HS-5 (cell line): ENCODE results near the gene TRAF3IP1.
A peak's percentile ranks its signal among the peaks of the same experiment; 100 is the strongest.
"Not testable (repeated sequence)": the region's sequence is repeated elsewhere in the genome, so short reads cannot be mapped to it uniquely, and the experiment has no call there.

Experiments used
- DNase-seq: peaks from one replicate; pipeline ENCODE4 v3.0.0-alpha.2; 2012; ENCODE audit warnings: low read depth

TRAF3IP1 gene

DNA sequence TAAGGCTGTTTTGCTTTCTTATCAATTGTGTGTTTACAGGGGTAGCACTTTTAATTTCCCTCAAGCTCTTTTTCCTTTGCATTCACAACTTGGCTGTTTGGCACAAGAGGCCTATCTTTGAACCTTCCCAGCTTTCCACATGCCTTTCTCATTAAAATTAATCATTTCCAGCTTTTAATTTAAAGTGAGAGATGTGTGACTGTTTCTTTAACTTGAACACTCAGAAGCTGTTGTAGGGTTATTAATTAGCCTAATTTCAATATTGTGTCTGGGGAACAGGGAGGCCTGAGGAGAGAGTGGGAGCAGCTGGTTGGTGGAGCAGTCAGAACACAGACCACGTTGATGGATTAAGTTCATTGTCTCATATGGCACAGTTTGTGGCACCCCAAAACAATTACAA is 111.1 kb downstream of the TRAF3IP1 start:
- no peak for DNase-seq

DNA sequence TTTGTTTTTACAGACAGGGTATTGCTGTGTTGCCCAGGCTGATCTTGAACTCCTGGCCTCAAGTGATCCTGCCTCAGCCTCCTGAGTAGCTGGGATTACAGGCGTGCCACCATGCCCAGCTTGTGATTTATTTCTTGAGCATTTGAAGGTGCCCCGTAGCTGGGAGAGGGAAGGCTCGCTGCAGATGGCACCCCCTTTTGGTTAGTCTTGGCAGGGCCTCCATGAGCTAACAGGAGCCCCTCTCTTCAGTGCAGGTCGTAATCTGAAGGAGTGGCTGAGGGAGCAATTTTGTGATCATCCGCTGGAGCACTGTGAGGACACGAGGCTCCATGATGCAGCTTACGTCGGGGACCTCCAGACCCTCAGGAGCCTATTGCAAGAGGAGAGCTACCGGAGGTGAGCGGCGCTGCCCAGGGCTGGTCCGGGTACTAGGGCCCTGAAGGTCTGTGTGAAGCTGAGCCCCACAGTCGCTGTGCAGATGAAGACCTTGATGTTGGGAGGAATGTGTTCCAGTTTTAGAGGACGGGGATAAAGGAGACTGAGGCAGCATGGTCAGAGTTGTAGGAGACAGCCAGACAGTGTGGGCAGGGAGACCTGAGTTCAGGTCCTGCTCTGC is 113.1 kb downstream of the TRAF3IP1 start:
- no peak for DNase-seq

DNA sequence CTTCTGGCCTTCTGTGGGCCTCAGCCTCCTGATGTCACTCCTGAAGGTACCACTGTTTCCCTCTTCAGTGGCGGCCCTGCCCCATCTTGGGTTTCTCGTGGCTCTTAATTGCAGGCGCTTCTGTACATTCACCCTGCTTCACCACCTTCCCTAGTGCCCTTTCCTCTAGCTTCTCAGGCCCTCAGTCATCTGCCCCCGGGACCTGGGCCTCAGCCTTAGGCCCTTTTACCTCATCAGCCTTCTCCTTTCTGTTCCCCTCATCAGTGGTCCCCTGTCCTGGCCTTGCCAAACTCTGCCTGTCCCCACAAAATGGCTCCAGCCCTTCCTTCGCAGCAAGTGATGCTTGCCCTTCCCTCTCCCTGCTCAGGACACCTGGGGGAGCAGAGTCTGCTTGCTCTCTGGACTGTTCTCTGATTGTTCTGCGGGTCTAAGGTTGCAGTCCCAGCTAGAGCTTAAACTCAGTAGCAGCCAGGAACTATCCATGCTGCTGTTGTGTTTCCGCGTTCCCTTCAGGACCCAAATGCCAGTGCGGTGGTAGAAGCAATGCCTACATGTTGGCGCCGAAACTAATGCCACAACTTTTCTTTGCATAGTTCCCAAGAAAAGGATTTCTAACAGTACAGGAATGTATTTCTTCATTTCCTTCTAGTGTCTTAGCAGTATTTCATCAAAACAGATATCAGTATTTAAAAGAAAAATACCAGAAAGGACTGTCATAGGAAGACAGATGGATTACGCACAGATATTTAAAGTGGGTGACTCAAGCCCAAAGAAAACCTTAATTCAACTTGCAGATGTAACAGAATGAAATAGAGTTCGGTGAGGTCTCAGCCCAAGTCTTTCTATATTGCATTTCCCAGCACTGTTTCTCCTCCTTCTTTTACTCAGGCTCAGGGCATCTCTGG is 113.9 kb downstream of the TRAF3IP1 start:
- DNase-seq = peak; percentile 98

DNA sequence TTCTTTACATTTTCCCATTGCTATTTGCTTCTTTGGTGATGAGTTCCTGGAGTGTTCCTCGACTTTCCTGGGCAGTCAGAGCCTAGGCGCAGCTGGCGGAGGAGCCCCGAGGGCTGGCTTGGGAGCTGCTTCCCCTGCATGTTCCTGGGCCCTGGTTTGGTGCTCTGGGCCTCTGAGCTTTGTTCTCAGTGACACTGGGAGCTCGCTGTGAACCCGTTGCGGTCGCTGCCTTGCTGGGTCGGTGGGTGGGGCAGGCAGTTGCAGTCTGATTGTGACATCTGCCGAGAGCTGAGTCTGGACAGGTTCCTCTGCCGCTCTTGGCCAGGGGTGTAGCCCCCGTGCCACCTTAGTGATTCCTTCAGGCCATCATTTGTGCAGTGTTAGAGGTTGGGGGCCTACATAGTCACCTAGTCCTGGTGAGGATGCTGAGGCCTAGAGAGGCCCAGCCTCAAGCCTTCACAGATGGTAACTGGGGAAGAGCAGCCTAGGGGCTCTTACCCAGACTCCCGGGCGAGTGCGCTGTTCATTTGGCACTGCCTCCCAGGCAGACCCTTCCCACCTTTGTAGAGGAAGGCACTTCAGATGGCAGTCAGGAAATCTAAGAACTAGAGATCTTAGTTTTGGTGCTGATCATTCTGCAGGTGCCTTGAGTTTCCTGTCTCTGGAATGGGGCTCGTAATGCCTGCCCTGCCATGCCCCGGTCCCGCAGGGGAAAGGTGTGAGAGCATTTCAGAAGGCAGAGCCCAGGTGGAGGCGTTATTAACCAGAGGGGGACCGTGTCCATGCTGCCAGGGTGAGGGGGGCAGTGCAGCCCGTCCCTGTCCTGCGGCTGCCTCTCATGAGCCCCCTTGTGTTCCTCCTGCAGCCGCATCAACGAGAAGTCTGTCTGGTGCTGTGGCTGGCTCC is 114.8 kb downstream of the TRAF3IP1 start:
- DNase-seq = no peak

DNA sequence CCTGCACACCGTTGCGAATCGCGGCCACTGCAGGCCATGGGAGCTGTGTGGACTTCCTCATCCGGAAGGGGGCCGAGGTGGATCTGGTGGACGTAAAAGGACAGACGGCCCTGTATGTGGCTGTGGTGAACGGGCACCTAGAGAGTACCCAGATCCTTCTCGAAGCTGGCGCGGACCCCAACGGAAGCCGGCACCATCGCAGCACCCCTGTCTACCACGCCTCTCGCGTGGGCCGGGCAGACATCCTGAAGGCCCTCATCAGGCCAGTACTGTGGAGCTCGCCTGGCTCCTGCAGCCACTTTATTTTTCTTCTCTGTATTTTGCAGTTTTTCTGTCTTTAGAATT is 115.4 kb downstream of the TRAF3IP1 start:
- DNase-seq = no peak

DNA sequence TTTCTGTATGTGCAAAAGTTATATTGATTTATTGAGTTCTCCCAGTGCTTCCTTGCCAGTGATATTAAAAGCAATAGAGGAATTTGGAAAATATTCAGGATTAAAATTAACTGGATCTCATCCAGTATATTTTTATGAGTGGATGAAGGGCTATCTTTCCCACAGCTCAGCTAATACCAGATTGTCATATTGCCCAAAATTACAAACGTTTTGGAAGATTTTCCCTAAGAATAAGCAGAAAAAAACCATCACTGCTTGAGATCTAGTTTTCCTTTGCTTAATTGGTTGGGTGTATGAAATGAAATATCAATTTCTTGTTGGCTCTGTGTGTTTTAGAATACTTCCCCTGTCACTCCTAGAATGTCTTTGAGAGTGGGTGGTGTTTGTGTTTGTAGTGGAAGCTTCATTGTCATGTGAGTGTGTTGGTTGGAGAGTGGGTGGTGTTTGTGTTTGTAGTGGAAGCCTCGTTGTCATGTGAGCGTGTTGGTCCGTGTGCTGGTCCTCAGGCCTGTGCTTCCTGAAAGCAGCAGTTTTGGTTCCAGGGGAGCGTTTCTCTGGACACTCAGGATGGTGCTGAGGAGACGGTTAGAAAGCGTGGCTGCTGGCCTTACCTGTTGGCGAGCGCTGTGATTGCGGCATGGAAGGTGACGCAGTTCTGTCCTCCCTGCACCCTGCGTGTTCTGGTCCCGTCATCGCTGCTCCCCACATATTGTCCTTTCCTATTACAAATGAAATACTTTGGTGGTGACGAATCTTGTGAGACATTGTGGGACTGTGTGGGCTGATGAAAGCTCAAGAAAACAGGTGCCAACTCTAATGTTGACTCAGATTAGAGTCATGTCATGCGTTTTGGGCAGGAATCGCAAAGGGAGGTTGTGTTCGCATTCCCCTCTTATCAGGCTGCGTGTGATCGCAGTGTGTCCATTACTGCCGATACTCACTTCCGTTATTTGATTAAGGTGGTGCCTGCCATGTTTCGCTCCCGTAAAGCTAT is 118.8 kb downstream of the TRAF3IP1 start:
- DNase-seq = peak; percentile 100

DNA sequence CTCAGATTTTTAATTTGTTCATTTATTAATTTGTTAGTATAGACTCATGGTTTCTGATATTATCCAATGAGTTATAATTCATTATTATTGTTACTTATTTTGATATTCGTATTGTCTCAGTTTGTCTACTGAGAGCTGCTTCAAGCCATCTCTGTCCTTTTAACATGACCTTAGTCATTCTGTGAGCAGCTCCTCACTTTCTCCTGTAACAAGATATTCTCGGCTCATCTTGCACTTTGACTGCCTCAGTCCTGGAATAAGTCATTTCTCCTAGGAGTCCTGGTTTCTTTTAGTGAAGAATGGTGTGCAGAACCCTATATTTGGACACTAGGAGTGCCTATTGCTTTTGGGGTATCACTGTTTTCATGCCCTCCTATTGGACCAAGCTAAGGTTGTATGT is 119.6 kb downstream of the TRAF3IP1 start:
- no peak for DNase-seq

DNA sequence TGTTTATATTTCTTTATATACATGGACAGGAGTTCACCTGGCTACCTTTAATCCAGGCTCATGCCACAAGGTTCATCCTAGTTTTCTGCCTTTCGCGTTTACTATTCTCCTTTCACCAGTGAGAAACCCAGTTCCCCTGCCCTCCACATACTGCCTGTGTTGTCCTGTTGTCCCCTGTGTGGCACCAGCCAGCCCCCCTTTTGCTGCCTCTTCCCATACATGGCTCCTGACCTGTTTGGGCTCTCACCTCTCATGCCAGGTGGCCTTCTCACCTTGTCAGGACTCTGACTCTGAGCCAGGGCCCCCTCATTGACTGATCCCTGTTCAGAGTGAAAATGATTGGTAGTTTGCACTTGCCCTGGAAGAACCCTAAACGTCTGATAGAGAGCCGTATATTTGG is 120.0 kb downstream of the TRAF3IP1 start:
- no peak for DNase-seq

DNA sequence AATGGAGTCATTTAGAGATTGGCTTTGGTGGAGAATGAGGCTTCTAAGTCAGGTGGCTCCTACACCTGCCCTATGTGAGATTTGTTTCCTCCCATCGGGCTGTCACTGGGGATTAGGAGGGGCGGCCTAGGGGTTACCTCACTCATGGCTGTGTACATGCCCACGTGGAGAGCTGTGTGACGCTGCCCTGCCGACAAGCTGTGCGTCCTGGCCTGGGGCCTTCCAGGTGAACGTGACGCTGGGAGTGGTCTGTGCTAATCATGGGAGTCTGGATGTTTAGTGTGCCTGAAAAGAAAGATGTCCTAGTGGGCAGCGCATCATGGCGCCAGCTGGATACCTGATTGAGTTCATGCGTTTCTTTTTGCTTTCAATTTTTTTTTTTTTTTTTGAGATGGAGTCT is 120.4 kb downstream of the TRAF3IP1 start:
- DNase-seq = no peak

DNA sequence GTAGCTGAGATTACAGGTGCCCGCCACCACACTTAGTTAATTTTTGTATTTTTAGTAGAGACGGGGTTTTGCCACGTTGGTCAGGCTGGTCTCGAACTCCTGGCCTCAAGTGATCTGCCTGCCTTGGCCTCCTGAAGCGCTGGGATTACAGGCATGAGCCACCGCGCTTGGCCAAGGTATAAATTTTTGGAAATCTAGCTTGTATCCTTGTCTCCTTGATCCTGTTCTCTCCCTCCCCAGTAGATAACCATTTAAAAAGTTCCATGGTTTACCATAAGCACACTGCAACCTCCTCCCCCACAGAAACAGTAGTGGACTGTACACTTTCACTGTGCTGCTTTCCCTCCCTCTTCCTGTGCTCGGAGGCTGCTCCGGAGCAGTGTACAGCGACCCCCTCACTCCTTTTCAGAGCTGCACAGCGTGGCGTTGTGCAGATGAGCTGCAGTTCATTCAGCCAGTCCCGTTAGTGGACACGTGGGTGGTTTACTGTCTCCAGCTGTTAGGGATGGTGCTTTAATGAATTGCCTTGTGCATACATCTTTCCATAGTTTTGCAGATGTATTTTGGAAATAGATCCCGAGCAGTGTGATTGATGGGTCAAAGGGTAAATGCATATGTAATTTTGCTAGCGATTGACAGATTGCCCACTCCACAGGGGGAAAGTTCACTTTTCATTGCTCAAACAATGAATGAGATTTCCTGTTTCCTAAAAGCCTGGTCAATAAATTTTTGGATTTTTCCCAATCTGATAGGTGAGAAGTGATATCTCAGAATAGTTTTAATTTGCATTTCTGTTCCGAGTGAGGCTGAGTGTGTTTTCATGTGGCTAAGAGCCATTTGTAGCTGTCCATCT is 121.2 kb downstream of the TRAF3IP1 start:
- DNase-seq = no peak

DNA sequence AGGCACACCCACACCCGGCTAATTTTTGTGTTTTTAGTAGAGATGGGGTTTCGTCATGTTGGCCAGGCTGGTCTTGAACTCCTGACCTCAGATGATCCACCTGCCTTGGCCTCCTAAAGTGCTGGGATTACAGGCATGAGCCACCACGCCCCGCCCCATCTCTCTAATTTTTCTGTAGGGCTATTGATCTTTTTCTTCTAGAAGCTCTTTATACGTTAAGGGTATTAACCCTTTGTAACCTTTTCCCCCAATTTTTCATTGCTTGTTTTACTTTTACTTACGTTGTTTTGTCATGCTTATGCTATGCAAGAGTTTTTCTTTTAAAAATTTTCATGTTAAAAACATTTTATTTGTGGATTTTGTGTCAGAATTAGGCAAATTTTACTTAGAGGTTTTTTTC is 121.9 kb downstream of the TRAF3IP1 start:
- DNase-seq = not testable (repeated sequence)

DNA sequence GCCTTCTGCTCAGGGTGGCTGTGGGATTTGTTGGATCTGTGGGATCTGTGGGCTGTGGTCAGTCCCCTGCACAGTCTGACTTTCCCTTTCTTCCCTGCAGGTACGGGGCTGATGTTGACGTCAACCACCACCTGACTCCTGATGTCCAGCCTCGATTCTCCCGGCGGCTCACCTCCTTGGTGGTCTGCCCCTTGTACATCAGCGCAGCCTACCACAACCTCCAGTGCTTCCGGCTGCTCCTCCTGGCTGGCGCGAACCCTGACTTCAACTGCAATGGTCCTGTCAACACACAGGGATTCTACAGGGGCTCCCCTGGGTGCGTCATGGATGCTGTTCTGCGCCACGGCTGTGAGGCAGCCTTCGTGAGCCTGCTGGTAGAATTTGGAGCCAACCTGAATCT is 123.9 kb downstream of the TRAF3IP1 start:
- no peak for DNase-seq

DNA sequence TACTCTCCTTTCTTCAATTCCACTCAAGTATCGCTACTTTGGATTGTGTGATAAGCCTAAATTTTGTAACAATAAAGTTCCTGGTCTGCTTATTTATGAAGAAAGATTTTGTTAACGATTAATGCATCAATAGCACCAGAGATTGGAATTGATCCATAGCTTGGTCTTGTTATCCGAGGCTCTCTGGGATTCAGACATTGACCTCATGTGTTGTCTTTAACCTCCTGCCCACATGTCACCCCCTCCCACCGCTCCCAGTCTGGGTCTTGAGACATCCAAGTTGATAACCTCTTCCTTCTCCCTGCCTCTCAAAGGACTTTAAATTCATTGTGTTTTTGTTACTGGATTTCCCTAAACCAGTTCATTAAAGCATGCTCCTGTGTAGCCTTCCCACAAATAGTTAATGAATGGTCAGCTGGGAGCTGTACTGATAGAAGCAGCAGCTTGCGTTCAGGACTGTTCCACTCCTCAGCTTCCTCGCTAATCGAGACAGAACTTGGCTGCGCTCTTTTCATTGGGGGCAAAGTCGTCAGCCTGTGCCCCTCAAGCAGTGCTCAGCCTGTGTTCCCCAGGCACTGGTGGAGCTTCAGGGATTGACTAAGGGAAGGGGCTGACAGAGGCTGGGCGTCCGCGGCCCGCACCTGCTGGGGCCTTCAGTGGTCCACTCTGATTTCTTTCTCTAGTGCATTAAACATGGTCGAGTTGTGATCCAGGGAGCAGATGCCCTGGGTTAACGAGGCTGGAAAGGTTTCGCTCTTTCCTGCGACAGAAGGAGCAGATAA is 125.3 kb downstream of the TRAF3IP1 start:
- DNase-seq = no peak

DNA sequence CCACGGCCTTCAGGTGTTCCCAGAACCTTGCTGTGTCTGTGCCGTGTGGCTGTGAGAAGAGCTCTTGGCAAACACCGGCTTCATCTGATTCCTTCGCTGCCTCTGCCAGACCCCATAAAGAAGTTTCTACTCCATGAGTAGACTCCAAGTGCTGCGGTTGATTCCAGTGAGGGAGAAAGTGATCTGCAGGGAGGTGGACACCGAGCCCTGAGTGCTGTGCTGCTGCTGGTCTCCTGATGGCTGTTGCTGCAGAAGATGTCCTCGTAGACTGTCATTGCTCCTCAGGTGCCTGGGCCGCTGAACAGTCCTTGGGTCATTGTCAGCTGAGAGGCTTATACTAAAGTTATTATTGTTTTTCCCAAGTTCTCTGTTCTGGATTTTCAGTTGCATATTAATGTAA is 126.1 kb downstream of the TRAF3IP1 start:
- no peak for DNase-seq

DNA sequence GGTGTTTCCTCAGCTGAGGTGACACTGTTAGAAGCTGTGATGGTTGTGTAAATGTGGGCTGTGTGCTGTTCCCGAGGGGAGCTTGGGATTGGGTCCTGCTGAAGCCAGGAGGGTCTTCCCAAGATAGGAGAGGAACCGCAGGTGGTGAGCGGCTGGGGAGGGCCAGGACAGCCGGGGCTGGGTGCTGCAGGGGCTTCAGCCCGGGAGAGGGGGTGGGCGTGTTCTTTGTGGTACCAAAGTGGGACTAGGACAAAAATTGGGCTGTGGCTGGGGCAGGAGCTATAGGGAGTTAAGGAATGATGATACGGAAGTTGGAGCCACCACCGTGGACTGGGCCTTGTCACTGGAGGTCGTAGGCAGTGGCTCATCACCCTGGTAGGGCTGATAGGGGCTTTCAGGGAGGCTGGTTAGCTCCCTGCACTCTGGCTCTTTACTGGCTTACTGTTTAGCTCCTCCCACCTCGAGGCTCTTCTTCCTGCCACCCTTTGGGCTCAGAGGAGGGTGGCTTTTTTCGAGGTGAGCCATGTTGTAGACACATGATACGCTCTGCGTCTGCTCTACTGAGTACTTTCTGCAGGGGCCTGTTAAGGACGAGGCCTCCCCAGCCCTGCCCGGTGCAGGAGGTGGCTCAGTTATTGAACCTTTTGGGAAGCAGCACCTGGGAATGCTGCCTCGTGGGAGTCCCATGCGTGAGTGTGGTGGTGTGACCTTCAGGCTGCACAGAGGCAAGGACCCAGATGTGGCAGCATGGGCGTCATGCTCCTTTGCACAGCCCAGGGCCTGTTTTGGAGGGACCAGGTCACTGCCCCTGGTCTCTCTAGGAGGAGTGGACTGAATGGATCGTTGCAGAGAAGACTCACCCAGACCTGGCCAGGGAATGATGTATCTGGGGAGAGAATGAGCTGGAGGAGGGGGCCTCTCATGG is 128.0 kb downstream of the TRAF3IP1 start:
- DNase-seq = no peak

DNA sequence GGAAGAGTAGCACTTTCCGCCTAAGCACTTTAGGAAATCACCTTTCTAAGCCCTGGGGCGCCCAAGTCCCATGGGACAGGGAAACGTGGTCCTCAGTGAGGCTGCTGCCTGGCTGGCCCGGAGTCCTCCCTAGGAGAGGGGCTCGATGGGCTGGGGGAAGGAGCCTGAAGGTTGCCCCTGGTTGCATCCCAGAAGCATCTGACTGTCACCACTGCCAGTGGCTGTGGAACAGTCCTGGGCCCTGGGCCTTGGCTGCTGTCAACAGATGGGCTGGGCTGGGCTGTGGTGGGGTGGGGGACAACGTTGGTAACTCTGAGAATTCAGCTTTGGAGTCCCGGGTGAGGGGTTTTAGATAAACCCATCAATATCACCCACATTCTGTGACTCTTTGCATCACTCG is 128.9 kb downstream of the TRAF3IP1 start:
- no peak for DNase-seq

DNA sequence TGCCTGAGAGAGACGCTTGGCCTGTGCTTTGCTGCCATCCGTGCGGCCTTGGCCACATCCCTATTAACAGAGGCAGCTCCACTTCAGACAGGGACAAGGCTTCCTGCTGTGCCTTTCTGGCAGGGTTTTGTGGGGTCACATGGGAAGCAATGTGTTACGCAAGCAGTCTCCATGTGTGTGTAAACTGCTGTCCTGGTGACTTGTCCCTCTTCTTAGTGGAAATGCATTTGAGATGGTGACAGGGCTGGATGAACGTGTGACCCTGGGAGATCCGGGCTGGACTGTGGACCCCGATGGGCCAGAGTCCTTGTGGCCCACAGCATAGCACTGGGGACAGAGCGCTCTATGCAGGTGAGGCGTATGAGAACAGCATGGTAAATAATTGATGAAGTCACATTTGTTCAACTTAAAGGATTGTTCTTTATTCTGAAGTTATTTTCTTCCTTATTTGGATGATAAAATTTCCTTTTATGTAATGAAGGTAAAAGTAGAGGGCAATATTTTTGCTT is 129.6 kb downstream of the TRAF3IP1 start:
- no peak for DNase-seq

DNA sequence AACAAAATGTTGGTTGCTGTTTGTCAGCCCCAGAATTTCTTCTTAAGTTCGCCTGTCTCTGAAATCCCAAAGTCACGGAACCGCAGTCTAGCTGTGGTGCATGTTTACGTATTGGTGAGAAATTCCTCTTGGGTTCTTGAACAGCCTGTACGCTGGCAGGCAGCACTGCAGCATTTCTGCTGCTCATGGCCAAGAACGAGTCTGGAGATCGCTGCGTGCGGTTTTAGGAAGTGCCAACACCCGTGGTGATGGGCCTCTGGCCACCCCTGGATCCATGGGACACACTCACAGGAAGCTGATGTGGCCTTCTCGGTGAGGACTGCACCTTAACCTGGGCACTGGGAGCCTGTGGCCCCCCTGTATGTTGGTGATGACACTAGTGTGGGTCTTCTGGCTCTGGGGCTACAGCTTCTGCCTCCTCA is 130.1 kb downstream of the TRAF3IP1 start:
- no peak for DNase-seq
